Hepatocyte (in vitro differentiated cells): ENCODE measurements around the gene IRF2. TPM values are rescaled to one million over a fixed set of nuclear protein-coding genes. Genes with fewer than 3 reads are reported as not detected.

ENCODE experiments used
- DNase-seq: peaks from one replicate; pipeline ENCODE4 v3.0.0-alpha.2; 2016; ENCODE audit warnings: low spot score
- H2AFZ ChIP-seq: fragments of 200-600 bp; sonication (generic); 2 replicates; pipeline ENCODE4 v1.6.0; 2016; ENCODE audit warnings: antibody characterized with exemption, mild to moderate bottlenecking
- H3K27ac ChIP-seq: fragments of 200-600 bp; sonication (generic); 2 replicates; pipeline ENCODE4 v1.5.1; 2016; ENCODE audit warnings: mild to moderate bottlenecking
- H3K27me3 ChIP-seq: fragments of 200-600 bp; sonication (generic); 2 replicates; pipeline ENCODE4 v1.6.1; 2016
- H3K36me3 ChIP-seq: fragments of 200-600 bp; sonication (generic); replicated peaks from 2 replicates; pipeline ENCODE4 v1.5.1; 2016; ENCODE audit warnings: low read depth; ENCODE audit not compliant: insufficient read depth
- H3K4me1 ChIP-seq: fragments of 200-600 bp; sonication (generic); 2 replicates; pipeline ENCODE4 v1.5.1; 2016; ENCODE audit warnings: mild to moderate bottlenecking, moderate library complexity; ENCODE audit not compliant: insufficient read depth
- H3K4me2 ChIP-seq: fragments of 200-600 bp; sonication (generic); 2 replicates; pipeline ENCODE4 v1.6.0; 2016
- H3K4me3 ChIP-seq: fragments of 200-600 bp; sonication (generic); 2 replicates; pipeline ENCODE4 v1.5.1; 2016; ENCODE audit warnings: mild to moderate bottlenecking
- H3K79me2 ChIP-seq: fragments of 200-600 bp; sonication (generic); 2 replicates; pipeline ENCODE4 v1.6.0; 2017; ENCODE audit warnings: mild to moderate bottlenecking
- H3K9me2 ChIP-seq: fragments of 200-600 bp; sonication (generic); replicated peaks from 2 replicates; pipeline ENCODE4 v1.6.0; 2017; ENCODE audit warnings: mild to moderate bottlenecking; ENCODE audit not compliant: insufficient read depth
- H3K9me3 ChIP-seq: fragments of 200-600 bp; sonication (generic); 2 replicates; pipeline ENCODE4 v1.5.1; 2016; ENCODE audit warnings: low read depth, mild to moderate bottlenecking
- H4K20me1 ChIP-seq: fragments of 200-600 bp; sonication (generic); 2 replicates; pipeline ENCODE4 v1.6.0; 2016; ENCODE audit warnings: mild to moderate bottlenecking; ENCODE audit not compliant: insufficient read depth, poor library complexity, severe bottlenecking
- CTCF ChIP-seq: fragments of 200-600 bp; sonication (generic); IDR thresholded peaks from 2 replicates; pipeline ENCODE4 v1.5.1; 2016; ENCODE audit warnings: antibody characterized with exemption, mild to moderate bottlenecking; ENCODE audit not compliant: poor library complexity
- EZH2 ChIP-seq: fragments of 200-600 bp; sonication (generic); IDR thresholded peaks from 2 replicates; pipeline ENCODE4 v1.6.1; 2016; ENCODE audit warnings: antibody characterized with exemption, mild to moderate bottlenecking, borderline replicate concordance
- EZH2phosphoT487 ChIP-seq: fragments of 200-600 bp; sonication (generic); IDR thresholded peaks from one replicate; pipeline ENCODE4 v1.6.1; 2018; ENCODE audit warnings: antibody characterized with exemption, mild to moderate bottlenecking, low read depth, moderate library complexity; ENCODE audit not compliant: unreplicated experiment, severe bottlenecking
- WGBS: methylation state at CpG from one replicate; pipeline ENCODE4 v1.1.6; 2016; ENCODE audit warnings: low lambda C conversion rate; ENCODE audit errors: missing lambda C conversion rate; 5-methylcytosine and 5-hydroxymethylcytosine counted together
- polyA plus RNA-seq: library from polyadenylated mRNA; unstranded; fragments of >200 nt; fragmentation: Nextera tagmentation; extraction: Ambion mirVana; gene quantifications from 2 replicates; pipeline ENCODE4 v1.2.1, GENCODE V29; 2016
- total RNA-seq: library from RNA; depleted of rRNA; stranded (reverse); fragments of >200 nt; gene quantifications from 2 replicates; pipeline ENCODE4 v1.2.3, GENCODE V29; 2014

The IRF2 gene
- total and polyA plus RNA-seq, 2 experiments from 2014 or later = 17.7 to 41.1 TPM

GRCh38 chr4:184475096-184475461 is 729 bp upstream of the IRF2 start:
- peak; percentile 65 for DNase-seq
- Histone ChIP-seq H3K79me2 (peaks cover 54% of the 10 kb centered on the region), H4K20me1 (peaks cover 8% of the 10 kb centered on the region), H3K4me2 (peak overlapping the region; percentile 77), H3K27me3 (no peaks in the 10 kb centered on the region), H3K27ac (peak overlapping the region; percentile 95), H3K4me3 (peak overlapping the region; percentile 53), H3K36me3 (no peaks in the 10 kb centered on the region), H3K9me3 (no peaks in the 10 kb centered on the region), H2AFZ (peak overlapping the region; percentile 40), H3K9me2 (no peaks in the 10 kb centered on the region), H3K4me1 (peaks cover 41% of the 10 kb centered on the region)
- 2% methylated on average over 17 of the region's 17 CpGs for WGBS
- TF ChIP-seq EZH2 (no peak), EZH2phosphoT487 (no peak), CTCF (no peak)

DNA sequence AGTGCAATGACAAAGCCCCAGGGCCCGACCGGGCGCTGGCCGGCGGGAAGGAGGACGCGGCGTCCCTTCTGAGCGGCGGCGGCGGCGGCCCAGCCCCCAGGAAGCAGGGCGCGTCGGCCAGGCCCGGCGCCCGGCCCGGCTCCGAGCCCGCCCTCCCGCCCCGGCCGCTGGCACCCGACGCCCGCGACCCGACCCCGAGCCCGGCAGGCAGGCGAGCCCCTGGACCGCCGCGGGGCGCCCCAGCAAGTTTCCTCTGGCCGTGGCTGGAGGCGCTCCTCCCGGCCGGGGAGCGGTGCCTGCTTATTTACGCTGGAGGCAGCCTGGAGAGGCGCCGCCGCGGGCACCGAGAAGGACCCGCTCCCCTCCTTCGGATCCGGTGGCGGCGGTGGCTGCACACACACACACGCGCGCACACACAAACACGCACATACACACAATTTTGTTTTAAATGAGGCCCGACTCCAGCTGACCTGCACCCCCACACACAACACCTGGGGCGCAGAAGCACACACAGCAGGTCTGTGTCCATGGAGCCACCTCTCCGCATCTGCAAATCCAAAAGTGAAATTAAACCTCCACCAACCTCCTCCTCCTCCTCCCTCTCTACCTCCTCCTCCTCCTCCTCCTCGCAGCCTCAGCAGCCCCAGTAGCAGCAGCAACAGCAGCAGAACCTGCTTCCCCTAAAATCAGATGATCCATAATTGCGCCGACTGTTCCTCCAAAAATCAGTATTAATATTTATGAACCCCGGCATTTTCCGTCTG is 669 bp downstream of the IRF2 start:
- TF ChIP-seq EZH2 (no peak), CTCF (no peak), EZH2phosphoT487 (no peak)
- DNase-seq = peak; percentile 64
- Histone ChIP-seq H3K79me2 (peaks cover 68% of the 10 kb centered on the region), H4K20me1 (peaks cover 20% of the 10 kb centered on the region), H3K36me3 (no peaks in the 10 kb centered on the region), H3K9me2 (no peaks in the 10 kb centered on the region), H3K27ac (peak overlapping the region; percentile 95), H2AFZ (peak overlapping the region; percentile 27), H3K4me1 (peaks cover 41% of the 10 kb centered on the region), H3K9me3 (no peaks in the 10 kb centered on the region), H3K4me2 (peak overlapping the region; percentile 70), H3K4me3 (peak overlapping the region; percentile 75), H3K27me3 (no peaks in the 10 kb centered on the region)
- under 1% methylated on average over 29 of the region's 65 CpGs for WGBS

DNA sequence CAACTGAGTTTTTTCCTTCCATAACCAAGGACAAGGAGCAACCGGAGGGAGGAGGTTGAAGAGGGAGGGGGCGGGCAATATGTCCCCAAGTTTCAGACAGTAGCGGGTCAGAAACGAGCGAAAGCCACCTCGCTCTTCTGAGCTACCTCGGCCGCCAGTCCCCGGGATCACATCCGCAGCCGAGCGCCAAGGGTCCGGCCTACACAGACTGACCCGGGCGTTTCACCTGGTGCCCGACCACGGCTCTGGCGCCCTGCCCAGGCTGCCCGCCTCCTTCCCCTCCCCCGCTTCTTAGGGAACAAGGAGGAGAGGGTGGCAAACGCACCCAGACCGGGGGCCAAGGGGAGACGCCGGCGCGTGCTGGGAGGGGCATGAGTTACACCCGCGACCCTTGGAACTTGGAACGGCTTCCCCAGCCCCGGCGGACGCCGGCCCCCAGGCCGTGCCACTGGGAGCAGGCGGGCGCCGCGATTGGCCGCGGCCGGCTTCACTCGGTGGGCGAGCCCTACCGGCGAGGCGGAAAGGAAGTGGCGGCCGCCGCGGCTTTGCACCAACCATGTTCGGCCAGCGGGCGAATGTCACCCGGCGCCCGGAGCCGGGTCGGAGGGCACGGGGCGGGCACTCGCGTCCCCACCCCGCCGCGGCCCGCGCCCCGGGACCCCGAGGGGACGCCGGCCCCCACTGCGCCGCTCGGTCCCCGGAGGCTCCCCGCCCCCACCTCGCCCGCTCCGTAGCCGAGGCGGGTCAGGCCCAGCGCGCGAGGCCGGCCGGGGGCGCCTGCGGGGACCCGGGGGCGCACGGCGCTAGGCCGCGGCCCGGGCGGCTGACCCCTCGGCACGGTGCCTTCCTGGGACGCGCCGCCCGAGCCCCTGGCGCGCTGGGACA is 1.5 kb downstream of the IRF2 start:
- Histone ChIP-seq H4K20me1 (peaks cover 24% of the 10 kb centered on the region), H3K9me2 (no peaks in the 10 kb centered on the region), H3K4me1 (peaks cover 39% of the 10 kb centered on the region), H3K4me3 (peak overlapping the region; percentile 69), H3K9me3 (no peaks in the 10 kb centered on the region), H3K79me2 (peaks cover 77% of the 10 kb centered on the region), H3K36me3 (no peaks in the 10 kb centered on the region), H2AFZ (peak overlapping the region; percentile 67), H3K27me3 (no peaks in the 10 kb centered on the region), H3K27ac (peak overlapping the region; percentile 95), H3K4me2 (peak overlapping the region; percentile 86)
- WGBS = 1% methylated on average over 47 of the region's 104 CpGs
- DNase-seq = peak; percentile 91
- TF ChIP-seq EZH2 = no peak
- no peak for TF ChIP-seq CTCF
- no peak for TF ChIP-seq EZH2phosphoT487
